H9 (cell line): ENCODE data around the gene FAM174A. TPM values are rescaled to one million over a fixed set of nuclear protein-coding genes. Genes with fewer than 3 reads are reported as not detected.

ENCODE experiments used
- DNase-seq: peaks from one replicate; pipeline ENCODE4 v3.0.0-alpha.2; 2017
- H2AFZ ChIP-seq: one replicate; pipeline ENCODE4 v1.6.1; 2013; ENCODE audit warnings: mild to moderate bottlenecking, low read length, control low read depth, moderate library complexity
- H2AK5ac ChIP-seq: 2 replicates; pipeline ENCODE4 v1.6.1; 2013; ENCODE audit warnings: low read length, control low read depth, mixed read lengths; ENCODE audit not compliant: insufficient read length
- H2BK120ac ChIP-seq: one replicate; pipeline ENCODE4 v1.6.1; 2013; ENCODE audit warnings: low read depth, mild to moderate bottlenecking, low read length, control low read depth, inconsistent platforms; ENCODE audit not compliant: poor library complexity, severe bottlenecking
- H2BK12ac ChIP-seq: 2 replicates; pipeline ENCODE4 v1.6.1; 2013; ENCODE audit warnings: low read length, control low read depth, mixed read lengths, low read depth; ENCODE audit not compliant: insufficient read length
- H2BK15ac ChIP-seq: 2 replicates; pipeline ENCODE4 v1.6.1; 2013; ENCODE audit warnings: low read depth, low read length, control low read depth
- H2BK20ac ChIP-seq: one replicate; pipeline ENCODE4 v1.6.1; 2013; ENCODE audit warnings: low read depth, mild to moderate bottlenecking, low read length, control low read depth, inconsistent platforms; ENCODE audit not compliant: poor library complexity, severe bottlenecking
- H2BK5ac ChIP-seq: 2 replicates; pipeline ENCODE4 v1.6.1; 2013; ENCODE audit warnings: low read length, control low read depth, mixed read lengths; ENCODE audit not compliant: insufficient read length
- H3K14ac ChIP-seq: 2 replicates; pipeline ENCODE4 v1.6.1; 2013; ENCODE audit warnings: low read length, control low read depth; ENCODE audit not compliant: insufficient read depth
- H3K18ac ChIP-seq: 2 replicates; pipeline ENCODE4 v1.6.1; 2013; ENCODE audit warnings: low read depth, mild to moderate bottlenecking, mixed read lengths, low read length, control low read depth; ENCODE audit not compliant: insufficient read length
- H3K23ac ChIP-seq: 2 replicates; pipeline ENCODE4 v1.6.1; 2013; ENCODE audit warnings: low read length, control low read depth, mixed read lengths, low read depth; ENCODE audit not compliant: insufficient read length
- H3K23me2 ChIP-seq: 2 replicates; pipeline ENCODE4 v1.6.1; 2013; ENCODE audit warnings: low read depth, mild to moderate bottlenecking, mixed read lengths, low read length, control low read depth; ENCODE audit not compliant: insufficient read length, poor library complexity, severe bottlenecking
- H3K27ac ChIP-seq: 2 replicates; pipeline ENCODE4 v1.5.1; 2013; ENCODE audit warnings: low read length, control low read depth, mixed read lengths, low read depth; ENCODE audit not compliant: insufficient read length
- H3K27me3 ChIP-seq: 2 replicates; pipeline ENCODE4 v1.6.1; 2013; ENCODE audit warnings: low read length, control low read depth, inconsistent platforms; ENCODE audit not compliant: insufficient read depth
- H3K4ac ChIP-seq: 2 replicates; pipeline ENCODE4 v1.6.1; 2013; ENCODE audit warnings: low read depth, mild to moderate bottlenecking, control low read depth, inconsistent platforms, low read length, moderate library complexity
- H3K4me1 ChIP-seq: 2 replicates; pipeline ENCODE4 v1.6.1; 2013; ENCODE audit warnings: low read length, control low read depth, inconsistent platforms; ENCODE audit not compliant: insufficient read depth
- H3K4me2 ChIP-seq: 2 replicates; pipeline ENCODE4 v1.6.1; 2013; ENCODE audit warnings: low read length, control low read depth, mixed read lengths; ENCODE audit not compliant: insufficient read length, insufficient read depth
- H3K56ac ChIP-seq: 2 replicates; pipeline ENCODE4 v1.6.1; 2013; ENCODE audit warnings: low read depth, mild to moderate bottlenecking, mixed read lengths, low read length, control low read depth; ENCODE audit not compliant: insufficient read length
- H3K79me1 ChIP-seq: 2 replicates; pipeline ENCODE4 v1.6.1; 2013; ENCODE audit warnings: low read depth, mild to moderate bottlenecking, moderate library complexity, low read length, control low read depth, inconsistent platforms; ENCODE audit not compliant: insufficient read depth, poor library complexity, severe bottlenecking
- H3K79me2 ChIP-seq: 2 replicates; pipeline ENCODE4 v1.6.1; 2013; ENCODE audit warnings: low read length, control low read depth, inconsistent platforms; ENCODE audit not compliant: insufficient read depth
- H3K9ac ChIP-seq: 2 replicates; pipeline ENCODE4 v1.6.1; 2013; ENCODE audit warnings: low read length, control low read depth, mixed read lengths; ENCODE audit not compliant: insufficient read length; ENCODE audit errors: extremely low read depth
- H3K9me3 ChIP-seq: one replicate; pipeline ENCODE4 v1.6.1; 2013; ENCODE audit warnings: low read depth, low read length, inconsistent platforms; ENCODE audit not compliant: control insufficient read depth
- H3T11ph ChIP-seq: one replicate; pipeline ENCODE4 v1.6.1; 2013; ENCODE audit warnings: mild to moderate bottlenecking, low read length, control low read depth, inconsistent platforms
- H4K20me1 ChIP-seq: one replicate; pipeline ENCODE4 v1.6.1; 2013; ENCODE audit not compliant: control insufficient read depth, insufficient read length, insufficient read depth
- H4K5ac ChIP-seq: 2 replicates; pipeline ENCODE4 v1.6.1; 2013; ENCODE audit warnings: low read depth, mild to moderate bottlenecking, mixed read lengths, low read length, control low read depth; ENCODE audit not compliant: insufficient read length
- H4K8ac ChIP-seq: replicated peaks from 2 replicates; pipeline ENCODE4 v1.6.1; 2013; ENCODE audit warnings: low read length, control low read depth, mixed read lengths, low read depth; ENCODE audit not compliant: insufficient read length
- H4K91ac ChIP-seq: 2 replicates; pipeline ENCODE4 v1.6.1; 2013; ENCODE audit warnings: low read depth, mild to moderate bottlenecking, moderate library complexity, mixed read lengths, low read length, control low read depth; ENCODE audit not compliant: insufficient read length
- H3K27ac Mint-ChIP-seq, 3 experiments: 2 replicates in 2 of 3; 3 replicates in 1 of 3; pipeline ENCODE4 v1.8.0; 2020 to 2021; ENCODE audit warnings: mixed read lengths in 3 of 3, mild to moderate bottlenecking in 1 of 3, moderate library complexity in 1 of 3
- H3K27me3 Mint-ChIP-seq: 2 replicates; pipeline ENCODE4 v1.8.0; 2021; ENCODE audit warnings: low read depth, mild to moderate bottlenecking, moderate library complexity, mixed read lengths
- H3K36me3 Mint-ChIP-seq, 3 experiments: 2 replicates in 2 of 3; 3 replicates in 1 of 3; pipeline ENCODE4 v1.8.0; 2020 to 2021; ENCODE audit warnings: low read depth in 3 of 3, mixed read lengths in 3 of 3; ENCODE audit not compliant: insufficient read depth in 1 of 3
- H3K4me1 Mint-ChIP-seq, 2 experiments: 2 replicates each; pipeline ENCODE4 v1.8.0; 2020; ENCODE audit warnings: mixed read lengths in 2 of 2
- H3K4me3 Mint-ChIP-seq, 2 experiments: 2 replicates in 1 of 2; 3 replicates in 1 of 2; pipeline ENCODE4 v1.8.0; 2020 to 2021; ENCODE audit warnings: mild to moderate bottlenecking in 2 of 2, mixed read lengths in 2 of 2, moderate library complexity in 1 of 2
- H3K9me3 Mint-ChIP-seq, 2 experiments: 2 replicates in 1 of 2; 3 replicates in 1 of 2; pipeline ENCODE4 v1.8.0; 2020; ENCODE audit warnings: mild to moderate bottlenecking in 2 of 2, mixed read lengths in 2 of 2, moderate library complexity in 1 of 2
- CTCF ChIP-seq: fragments of 200-600 bp; sonication (generic); conservative IDR thresholded peaks from 3 replicates; pipeline ENCODE4 v1.8.0; 2021; ENCODE audit warnings: antibody characterized with exemption, mild to moderate bottlenecking
- whole genome bisulfite sequencing: extraction: QIAGEN DNeasy Blood & Tissue Kit; methylation state at CpG from one replicate; pipeline ENCODE4 v1.1.7; 2013; ENCODE audit warnings: missing lambda C conversion rate, low lambda C conversion rate, mixed read lengths; ENCODE audit not compliant: insufficient read length; ENCODE audit errors: extremely low coverage; 5-methylcytosine and 5-hydroxymethylcytosine counted together
- total RNA-seq: library from RNA; stranded (reverse); gene quantifications from 2 replicates; pipeline ENCODE4 v1.2.1, GENCODE V29; 2021

FAM174A gene
- total RNA-seq, 1 experiment from 2014 or later: 4.3 TPM

GRCh38 chr5:100537946-100538345 lies 2.8 kb downstream of the FAM174A start:
- no peak for DNase-seq
- Histone ChIP-seq H3K56ac (no peak overlapping the region), H4K91ac (no peak overlapping the region), H3K79me1 (no peaks in the 10 kb centered on the region), H2BK12ac (no peak overlapping the region), H3K23ac (no peak overlapping the region), H4K5ac (no peak overlapping the region), H2BK15ac (no peak overlapping the region), H4K8ac (no peak overlapping the region), H3T11ph (no peak overlapping the region), H2AFZ (no peak overlapping the region), H2AK5ac (no peak overlapping the region), H3K4me1 (no peaks in the 10 kb centered on the region), H3K79me2 (no peaks in the 10 kb centered on the region), H2BK5ac (no peak overlapping the region), H3K18ac (no peak overlapping the region), H2BK20ac (no peak overlapping the region), H3K9me3 (no peaks in the 10 kb centered on the region), H3K14ac (no peak overlapping the region), H3K27ac (no peak overlapping the region), H3K9ac (no peak overlapping the region), H4K20me1 (no peaks in the 10 kb centered on the region), H3K4me2 (no peak overlapping the region), H3K23me2 (peaks cover 6% of the 10 kb centered on the region), H3K4ac (no peak overlapping the region), H3K27me3 (no peaks in the 10 kb centered on the region), H2BK120ac (no peak overlapping the region)
- no peaks in the 10 kb centered on the region; the same call in 1 of the 2 replicates for H3K27me3 Mint-ChIP-seq
- H3K4me1 Mint-ChIP-seq: peaks cover 7 to 11% of the 10 kb centered on the region in 2 experiments
- H3K36me3 Mint-ChIP-seq: peaks cover 0 to 10% (median 0%) of the 10 kb centered on the region in 3 experiments; a peak in 3 of 7 replicates
- H3K9me3 Mint-ChIP-seq: peaks cover 0 to 3% of the 10 kb centered on the region in 2 experiments; a peak in 2 of 5 replicates
- no CpG with 5 or more reads among the region's 1 CpG for WGBS
- no peak for TF ChIP-seq CTCF
- H3K4me3 Mint-ChIP-seq: no peak overlapping the region
- no peak overlapping the region for H3K27ac Mint-ChIP-seq
